ENCODE data around the gene UVSSA. TPM values are rescaled to one million over a fixed set of nuclear protein-coding genes. Genes with fewer than 3 reads are reported as not detected.

UVSSA gene
- total RNA-seq, 4 donors from 2014 or later: 13.5 to 114 (median 34.2) TPM

GRCh38 chr4:1359144-1359501 is 12.1 kb downstream of the UVSSA start:
- no peak for DNase-seq
- in situ Hi-C loops (cut with MboI; ENCODE audit: low pct_ligation_motif_present in 1 of 4, low pct_unique_long_range_greater_than_20kb in 1 of 4, low sequenced_read_pairs in 3 of 4) (loop anchor here in 3 of 4 donors (10.0 to 25.0 kb wide), 3 partner anchors 224 to 278 kb away; no protein-coding TSS in a partner anchor), intact Hi-C loops (cut with DNase I; ENCODE audit: low total_unique reads) (loop anchor here (5.0 kb wide), 1 partner anchor 268 kb away; no protein-coding TSS in a partner anchor)
- Histone ChIP-seq H3K4me3 (no peak overlapping the region), H3K27ac (no peak overlapping the region), H3K9me3 (no peaks in the 10 kb centered on the region), H3K4me1 (no peaks in the 10 kb centered on the region), H3K27me3 (no peaks in the 10 kb centered on the region), H3K36me3 (no peaks in the 10 kb centered on the region)
- no peak for TF ChIP-seq CTCF (IDR thresholded peaks at IDR 0.05)
- TF ChIP-seq POLR2A (IDR thresholded peaks at IDR 0.05): no peak
- no peak for TF ChIP-seq EP300 (IDR thresholded peaks at IDR 0.05; ENCODE audit: low read depth)
- TF ChIP-seq POLR2AphosphoS5 (IDR thresholded peaks at IDR 0.05): no peak
- WGBS, 2 donors (ENCODE audit: low coverage in 1 of 2): 79 to 90% methylated on average over 11 to 14 of the region's 14 CpGs

GRCh38 chr4:1359976-1360375 is 13.0 kb downstream of the UVSSA start:
- no peak for DNase-seq
- no peak overlapping the region for H3K27ac ChIP-seq
- intact Hi-C loops (cut with DNase I; ENCODE audit: low total_unique reads): loop anchor here (5.0 kb wide), 1 partner anchor 267 kb away; no protein-coding TSS in a partner anchor
- H3K36me3 ChIP-seq: no peaks in the 10 kb centered on the region
- no peaks in the 10 kb centered on the region for H3K27me3 ChIP-seq
- in situ Hi-C loops (cut with MboI; ENCODE audit: low pct_ligation_motif_present in 1 of 4, low pct_unique_long_range_greater_than_20kb in 1 of 4, low sequenced_read_pairs in 3 of 4): loop anchor here in 3 of 4 donors (10.0 to 25.0 kb wide), 3 partner anchors 225 to 277 kb away; no protein-coding TSS in a partner anchor
- no peak overlapping the region for H3K4me3 ChIP-seq
- TF ChIP-seq POLR2AphosphoS5 (IDR thresholded peaks at IDR 0.05) (no peak), POLR2A (IDR thresholded peaks at IDR 0.05) (no peak), CTCF (IDR thresholded peaks at IDR 0.05) (no peak), EP300 (IDR thresholded peaks at IDR 0.05; ENCODE audit: low read depth) (no peak)
- 92 to 100% methylated on average over 3 to 16 of the region's 16 CpGs for WGBS, 2 donors (ENCODE audit: low coverage in 1 of 2)
- no peaks in the 10 kb centered on the region for H3K9me3 ChIP-seq
- no peaks in the 10 kb centered on the region for H3K4me1 ChIP-seq

GRCh38 chr4:1360423-1361283 is 13.6 kb downstream of the UVSSA start:
- no peak for TF ChIP-seq CTCF (IDR thresholded peaks at IDR 0.05)
- no peak for TF ChIP-seq EP300 (IDR thresholded peaks at IDR 0.05; ENCODE audit: low read depth)
- TF ChIP-seq POLR2A (IDR thresholded peaks at IDR 0.05): no peak
- no peak for TF ChIP-seq POLR2AphosphoS5 (IDR thresholded peaks at IDR 0.05)
- WGBS, 2 donors (ENCODE audit: low coverage in 1 of 2): 83 to 100% methylated on average over 1 to 29 of the region's 29 CpGs
- no peak overlapping the region for H3K27ac ChIP-seq

GRCh38 chr4:1361431-1361830 is 14.4 kb downstream of the UVSSA start:
- Histone ChIP-seq H3K27ac (no peak overlapping the region), H3K4me1 (no peaks in the 10 kb centered on the region), H3K36me3 (no peaks in the 10 kb centered on the region), H3K9me3 (no peaks in the 10 kb centered on the region), H3K4me3 (no peak overlapping the region), H3K27me3 (no peaks in the 10 kb centered on the region)
- whole genome bisulfite sequencing, 2 donors (ENCODE audit: low coverage in 1 of 2): 78 to 92% methylated on average over 5 to 18 of the region's 18 CpGs
- intact Hi-C loops (cut with DNase I; ENCODE audit: low total_unique reads) (no loop called here), in situ Hi-C loops (cut with MboI; ENCODE audit: low pct_ligation_motif_present in 1 of 4, low pct_unique_long_range_greater_than_20kb in 1 of 4, low sequenced_read_pairs in 3 of 4) (loop anchor here in 3 of 4 donors (25.0 kb wide), 2 partner anchors 251 to 276 kb away; no protein-coding TSS in a partner anchor)
- no peak for DNase-seq
- TF ChIP-seq EP300 (IDR thresholded peaks at IDR 0.05; ENCODE audit: low read depth): no peak
- TF ChIP-seq POLR2AphosphoS5 (IDR thresholded peaks at IDR 0.05): no peak
- no peak for TF ChIP-seq CTCF (IDR thresholded peaks at IDR 0.05)
- no peak for TF ChIP-seq POLR2A (IDR thresholded peaks at IDR 0.05)

More at GRCh38 chr4:1360423-1361283, 13.6 kb downstream of the UVSSA start:
- in situ Hi-C loops (cut with MboI; ENCODE audit: low pct_ligation_motif_present in 1 of 4, low pct_unique_long_range_greater_than_20kb in 1 of 4, low sequenced_read_pairs in 3 of 4): loop anchor here in 3 of 4 donors (25.0 kb wide), 2 partner anchors 252 to 277 kb away; no protein-coding TSS in a partner anchor
- Histone ChIP-seq H3K4me1 (no peaks in the 10 kb centered on the region), H3K27me3 (no peaks in the 10 kb centered on the region), H3K4me3 (no peak overlapping the region), H3K9me3 (no peaks in the 10 kb centered on the region), H3K36me3 (no peaks in the 10 kb centered on the region)
- intact Hi-C loops (cut with DNase I; ENCODE audit: low total_unique reads): no loop called here
- no peak for DNase-seq
